ENCODE data around the gene ZNF705A.
"Not testable (repeated sequence)": the region's sequence is repeated elsewhere in the genome, so short reads cannot be mapped to it uniquely, and the experiment has no call there.

ZNF705A gene

DNA sequence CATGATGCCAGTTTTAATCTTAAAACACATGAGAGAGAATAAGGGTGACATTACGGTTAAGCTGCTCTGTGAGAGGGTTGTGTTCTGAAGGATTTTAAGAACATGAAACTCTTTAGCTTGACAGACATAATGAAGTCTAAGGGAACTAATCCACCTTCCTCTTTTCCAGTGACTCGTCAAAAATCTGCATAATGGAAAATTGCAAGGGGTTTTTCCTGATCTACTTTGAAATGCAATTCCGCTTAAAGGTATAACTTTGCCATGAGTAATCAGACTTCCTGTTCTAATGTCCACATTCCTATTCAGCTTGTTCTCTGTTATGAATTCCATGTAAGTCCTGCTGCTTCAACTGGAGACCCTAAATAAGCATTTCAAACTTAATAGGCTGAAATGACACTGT, at the start of gene ZNF705A:
Gene ZNF705A, plus strand, starts transcription at position 171 of the 400 bp plus-strand sequence. CDS start 15,611 bp downstream, outside the sequence.
- no peak within 1 kb of the TSS for H3K4me3 ChIP-seq (ENCODE audit: low read depth, low read length)
- TF ChIP-seq, protein P1, sequence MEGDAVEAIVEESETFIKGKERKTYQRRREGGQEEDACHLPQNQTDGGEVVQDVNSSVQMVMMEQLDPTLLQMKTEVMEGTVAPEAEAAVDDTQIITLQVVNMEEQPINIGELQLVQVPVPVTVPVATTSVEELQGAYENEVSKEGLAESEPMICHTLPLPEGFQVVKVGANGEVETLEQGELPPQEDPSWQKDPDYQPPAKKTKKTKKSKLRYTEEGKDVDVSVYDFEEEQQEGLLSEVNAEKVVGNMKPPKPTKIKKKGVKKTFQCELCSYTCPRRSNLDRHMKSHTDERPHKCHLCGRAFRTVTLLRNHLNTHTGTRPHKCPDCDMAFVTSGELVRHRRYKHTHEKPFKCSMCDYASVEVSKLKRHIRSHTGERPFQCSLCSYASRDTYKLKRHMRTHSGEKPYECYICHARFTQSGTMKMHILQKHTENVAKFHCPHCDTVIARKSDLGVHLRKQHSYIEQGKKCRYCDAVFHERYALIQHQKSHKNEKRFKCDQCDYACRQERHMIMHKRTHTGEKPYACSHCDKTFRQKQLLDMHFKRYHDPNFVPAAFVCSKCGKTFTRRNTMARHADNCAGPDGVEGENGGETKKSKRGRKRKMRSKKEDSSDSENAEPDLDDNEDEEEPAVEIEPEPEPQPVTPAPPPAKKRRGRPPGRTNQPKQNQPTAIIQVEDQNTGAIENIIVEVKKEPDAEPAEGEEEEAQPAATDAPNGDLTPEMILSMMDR (IDR thresholded peaks at IDR 0.05; ENCODE audit: insufficient read depth, low read depth, low read length, missing control alignments) = no peak
- no peak for DNase-seq (ENCODE audit: low read depth)

DNA sequence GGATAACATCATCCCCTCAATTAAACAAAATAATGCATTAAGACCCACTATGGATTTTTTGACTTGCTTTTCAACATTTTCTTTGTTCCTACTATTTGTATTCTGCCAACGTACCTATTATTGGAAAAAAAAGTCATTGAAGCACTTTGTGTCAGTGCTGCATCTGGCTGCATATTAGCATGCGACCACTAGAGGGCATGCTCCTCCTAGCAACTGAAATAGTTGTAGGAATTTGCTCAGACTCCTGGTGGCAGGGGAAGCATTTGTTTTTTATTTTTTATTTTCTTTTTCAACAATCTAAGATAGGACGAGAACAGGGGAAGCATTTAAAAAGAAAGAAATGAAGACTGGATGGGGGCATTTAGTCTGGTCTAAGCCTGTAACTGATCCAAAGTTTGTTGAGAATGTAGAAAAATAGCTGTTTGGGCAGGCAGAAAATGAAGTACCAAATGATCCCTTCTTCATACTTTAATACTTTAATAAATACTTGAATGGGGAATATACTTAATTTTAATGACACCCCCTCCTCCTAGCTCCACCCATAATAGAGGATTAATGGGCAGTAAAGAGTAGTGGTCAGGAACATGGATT, 47.9 kb upstream of the ZNF705A start:
- peak; percentile 86 for DNase-seq (ENCODE audit: low read depth)
- TF ChIP-seq, protein P1 (IDR thresholded peaks at IDR 0.05; ENCODE audit: insufficient read depth, low read depth, low read length, missing control alignments) = peak; percentile 95
- no peak overlapping the region for H3K4me3 ChIP-seq (ENCODE audit: low read depth, low read length)

DNA sequence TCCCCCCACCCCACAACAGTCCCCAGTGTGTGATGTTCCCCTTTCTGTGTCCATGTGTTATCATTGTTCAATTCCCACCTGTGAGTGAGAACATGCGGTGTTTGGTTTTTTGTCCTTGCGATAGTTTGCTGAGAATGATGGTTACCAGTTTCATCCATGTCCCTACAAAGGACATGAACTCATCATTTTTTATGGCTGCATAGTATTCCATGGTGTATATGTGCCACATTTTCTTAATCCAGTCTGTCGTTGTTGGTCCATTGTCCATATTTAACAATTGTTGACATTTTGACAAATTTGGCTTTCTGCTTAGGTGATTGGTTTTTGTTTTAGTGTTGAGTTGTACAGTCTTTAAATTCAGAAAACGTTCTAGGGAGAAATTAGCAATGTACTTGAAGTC, 43.7 kb upstream of the ZNF705A start:
- not testable (repeated sequence) for DNase-seq (ENCODE audit: low read depth); H3K4me3 ChIP-seq (ENCODE audit: low read depth, low read length)

DNA sequence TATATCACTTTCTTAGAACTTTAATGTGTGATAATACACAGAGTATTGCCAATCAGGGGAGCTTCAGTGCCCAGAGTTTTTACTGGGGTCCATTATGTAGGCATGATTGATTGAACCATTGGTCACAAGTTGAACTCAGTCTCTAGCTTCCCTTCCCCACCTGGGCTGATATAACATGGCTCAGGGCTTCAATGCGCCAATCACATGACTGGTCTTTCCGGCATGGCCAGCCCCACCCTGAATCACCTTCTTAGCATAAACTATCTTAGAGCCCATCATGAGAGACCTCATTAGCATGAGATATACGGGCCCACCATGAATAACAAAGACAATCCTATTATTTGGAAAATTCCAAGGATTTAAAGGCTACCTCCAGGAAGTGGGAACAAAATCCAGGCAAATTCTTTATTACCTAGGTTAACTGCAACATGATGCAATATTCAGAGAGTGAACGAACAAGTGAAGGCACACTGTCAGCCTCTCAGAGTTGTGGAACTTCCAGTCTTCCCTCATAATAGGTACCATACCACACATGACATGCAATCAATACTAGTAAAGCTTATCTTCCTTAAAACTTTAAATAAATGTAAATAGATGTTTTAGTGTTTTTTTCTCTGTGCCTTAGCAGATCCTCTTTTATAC, 36.6 kb upstream of the ZNF705A start:
- TF ChIP-seq, protein P1 (IDR thresholded peaks at IDR 0.05; ENCODE audit: insufficient read depth, low read depth, low read length, missing control alignments) = no peak
- no peak for DNase-seq (ENCODE audit: low read depth)

DNA sequence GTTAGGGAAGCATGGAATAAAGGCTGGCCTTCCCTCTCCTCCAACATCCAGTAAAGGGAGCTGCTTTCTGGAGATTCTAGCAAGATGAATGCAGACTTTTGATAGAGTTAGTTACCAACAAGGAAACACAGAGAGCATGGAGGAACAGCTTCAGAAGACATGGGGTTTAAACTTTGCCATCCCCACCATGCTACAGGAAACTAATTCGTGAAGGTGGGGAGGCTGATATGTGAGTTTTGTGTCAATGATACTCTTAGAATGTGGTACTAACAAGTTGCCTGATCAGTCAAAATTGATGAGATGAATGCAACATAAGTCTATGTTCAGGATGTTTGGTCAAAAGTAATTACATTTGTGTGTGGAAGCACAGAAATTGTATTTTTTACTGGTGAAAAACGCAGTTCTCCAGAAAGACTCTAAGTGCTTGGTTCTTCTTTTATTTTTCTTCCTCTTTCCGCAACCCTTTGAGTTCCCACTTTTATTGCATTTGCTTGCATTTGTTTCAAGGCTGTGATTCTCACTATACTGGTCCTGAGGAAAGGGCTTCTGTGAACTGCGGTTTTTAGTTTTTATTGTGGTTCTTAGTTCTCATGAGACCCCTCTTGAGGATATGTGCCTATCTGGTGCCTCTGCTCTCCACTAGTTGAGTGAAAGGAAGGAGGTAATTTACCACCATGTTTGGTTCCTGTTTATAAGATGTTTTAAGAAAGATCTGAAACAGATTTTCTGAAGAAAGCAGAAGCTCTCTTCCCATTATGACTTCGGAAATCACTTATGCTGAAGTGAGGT, 33.5 kb upstream of the ZNF705A start, which contains the start of gene CLEC4A:
Gene CLEC4A, plus strand, starts transcription at position 494 of the 789 bp plus-strand sequence. Its CDS starts 262 bp downstream, at position 756.
- DNase-seq (ENCODE audit: low read depth) = no peak
- no peak within 1 kb of the TSS for H3K4me3 ChIP-seq (ENCODE audit: low read depth, low read length)
- TF ChIP-seq, protein P1 (IDR thresholded peaks at IDR 0.05; ENCODE audit: insufficient read depth, low read depth, low read length, missing control alignments) = no peak

More for the DNA sequence above, 36.6 kb upstream of the ZNF705A start:
- H3K4me3 ChIP-seq (ENCODE audit: low read depth, low read length) = no peak overlapping the region

DNA sequence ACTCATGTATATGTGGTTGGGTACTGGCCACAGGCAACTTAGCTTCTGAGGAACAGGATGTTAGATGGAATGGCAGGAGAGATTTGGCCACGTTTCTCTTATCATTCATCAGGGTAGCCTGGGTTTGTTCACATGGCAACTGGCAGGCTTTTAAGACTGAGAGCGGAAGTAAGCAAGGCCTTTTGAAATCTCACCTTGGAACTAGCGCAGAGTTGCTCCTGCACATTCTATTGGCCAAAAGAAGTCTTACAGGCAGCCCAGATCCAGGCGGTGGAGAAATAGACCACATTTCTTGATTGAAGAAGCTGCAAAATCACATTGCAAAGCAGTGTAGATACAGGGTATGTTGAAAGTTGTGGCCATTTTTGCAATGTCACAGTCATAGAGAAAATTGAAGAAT, 29.7 kb upstream of the ZNF705A start:
- H3K4me3 ChIP-seq (ENCODE audit: low read depth, low read length) = no peak overlapping the region
- no peak for DNase-seq (ENCODE audit: low read depth)
- TF ChIP-seq, protein P1 (IDR thresholded peaks at IDR 0.05; ENCODE audit: insufficient read depth, low read depth, low read length, missing control alignments) = no peak

DNA sequence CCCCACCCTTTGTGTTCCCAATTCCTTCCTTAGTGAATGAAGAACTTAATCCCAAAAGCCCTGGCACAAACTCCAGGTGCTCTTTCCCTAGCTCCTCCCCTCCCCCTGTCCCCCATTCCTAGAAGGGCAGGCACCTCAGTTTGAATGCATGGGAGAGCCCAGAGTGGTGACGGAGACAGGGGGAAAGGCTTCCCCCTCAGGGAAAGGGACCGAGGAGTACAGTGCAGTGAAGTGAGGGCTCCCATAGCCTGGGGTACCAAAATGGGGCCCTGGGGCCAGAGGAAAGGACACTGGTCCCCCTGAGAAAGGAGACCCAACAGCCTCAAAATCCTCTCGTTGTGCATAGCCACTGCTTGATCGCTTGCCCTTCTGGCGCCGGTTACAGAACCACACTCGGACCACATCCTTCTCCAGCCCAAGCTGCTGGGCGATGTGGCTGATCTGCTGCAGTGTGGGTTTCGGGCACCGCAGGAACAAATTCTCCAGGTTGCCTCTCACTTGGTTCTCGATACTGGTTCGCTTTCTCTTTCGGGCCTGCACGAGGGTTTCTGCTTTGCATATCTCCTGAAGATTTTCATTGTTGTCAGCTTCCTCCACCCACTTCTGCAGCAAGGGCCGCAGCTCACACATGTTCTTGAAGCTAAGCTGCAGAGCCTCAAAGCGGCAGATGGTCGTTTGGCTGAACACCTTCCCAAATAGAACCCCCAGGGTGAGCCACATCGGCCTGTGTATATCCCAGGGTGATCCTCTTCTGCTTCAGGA, 23.0 kb upstream of the ZNF705A start:
- peak; percentile 82 for DNase-seq (ENCODE audit: low read depth)
- not testable (repeated sequence) for H3K4me3 ChIP-seq (ENCODE audit: low read depth, low read length)

DNA sequence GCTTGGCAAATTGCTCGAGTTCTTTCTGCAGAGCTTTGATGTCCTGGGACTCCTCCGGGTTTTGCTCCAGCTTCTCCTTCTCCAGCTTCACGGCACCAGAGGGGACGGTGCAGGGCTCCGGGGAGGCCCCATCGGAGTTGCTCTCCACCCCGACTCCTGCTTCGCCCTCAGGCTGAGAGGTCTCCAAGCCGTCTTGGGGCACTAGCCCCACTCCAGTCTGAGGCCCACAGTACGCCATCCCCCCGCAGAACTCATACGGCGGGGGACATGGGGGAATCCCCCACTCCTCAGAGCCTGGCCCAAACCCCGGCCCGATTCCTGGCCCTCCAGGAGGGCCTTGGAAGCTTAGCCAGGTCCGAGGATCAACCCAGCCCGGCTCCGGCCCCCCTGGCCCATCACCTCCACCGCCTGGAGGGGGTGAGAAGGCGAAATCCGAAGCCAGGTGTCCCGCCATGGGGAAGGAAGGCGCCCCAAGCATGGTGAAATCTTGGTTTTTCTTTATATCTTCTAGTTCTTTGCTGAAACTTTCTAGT, 22.4 kb upstream of the ZNF705A start:
- DNase-seq (ENCODE audit: low read depth); H3K4me3 ChIP-seq (ENCODE audit: low read depth, low read length): not testable (repeated sequence)

DNA sequence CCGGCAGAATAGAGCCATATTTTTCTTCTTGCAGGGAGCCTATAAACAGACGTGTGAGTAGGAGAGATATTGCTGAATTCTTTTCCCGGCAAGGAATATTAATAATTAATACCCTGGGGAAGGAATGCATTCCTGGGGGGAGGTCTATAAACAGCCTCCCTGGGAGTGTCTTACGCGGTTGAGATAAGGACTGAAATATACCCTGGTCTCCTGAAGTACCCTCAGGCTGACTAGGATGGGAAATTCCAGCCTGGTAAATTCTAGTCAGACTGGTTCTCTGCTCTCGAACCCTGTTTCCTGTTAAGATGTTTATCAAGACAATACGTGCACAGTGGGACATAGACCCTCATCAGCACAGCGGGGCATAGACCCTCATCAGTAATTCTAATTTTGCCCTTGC, 15.2 kb upstream of the ZNF705A start:
- DNase-seq (ENCODE audit: low read depth); H3K4me3 ChIP-seq (ENCODE audit: low read depth, low read length): not testable (repeated sequence)
